NCI-H345 (cell line): ENCODE results near the gene DENND1A.
A peak's percentile ranks its signal among the peaks of the same experiment; 100 is the strongest.

Experiments
- DNase-seq: peaks from one replicate; lab custom pipeline; 2025; lab: John Stamatoyannopoulos, UW

DENND1A gene

DNA sequence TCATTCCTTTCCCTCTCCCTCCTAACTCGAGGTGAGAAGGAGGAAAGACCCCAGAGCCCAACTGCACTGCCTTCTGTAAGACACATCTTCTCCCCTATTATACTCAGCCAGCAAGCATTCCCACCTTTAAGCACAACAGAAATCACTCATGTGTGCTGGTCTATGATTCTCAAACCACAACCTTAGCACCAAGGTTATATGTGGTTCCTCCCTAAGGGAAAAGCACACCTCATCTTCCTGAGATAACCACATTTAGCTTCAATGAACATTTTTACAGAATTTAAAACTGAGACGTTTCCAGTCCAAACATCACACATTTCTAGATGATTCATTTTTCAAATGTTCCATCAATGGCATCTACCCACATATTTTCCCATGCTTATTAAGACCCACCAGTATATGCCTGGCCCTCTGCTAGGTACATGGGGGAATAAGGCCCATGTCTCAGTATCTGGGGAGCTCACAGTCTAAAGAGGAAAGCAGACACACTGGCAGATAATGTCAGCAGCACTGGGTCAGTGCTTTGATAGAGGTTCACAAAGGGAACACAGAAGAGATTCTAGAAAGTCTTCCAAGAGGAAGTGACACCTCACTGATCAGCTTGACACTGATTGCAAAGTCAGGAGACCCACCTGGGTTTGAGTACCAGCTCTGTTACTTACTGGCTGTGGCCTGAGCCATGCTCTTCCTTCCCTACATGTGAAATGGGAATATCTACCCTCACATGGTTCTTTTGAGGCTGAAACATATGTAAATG lies 245.4 kb downstream of the DENND1A start:
- DNase-seq = no peak

DNA sequence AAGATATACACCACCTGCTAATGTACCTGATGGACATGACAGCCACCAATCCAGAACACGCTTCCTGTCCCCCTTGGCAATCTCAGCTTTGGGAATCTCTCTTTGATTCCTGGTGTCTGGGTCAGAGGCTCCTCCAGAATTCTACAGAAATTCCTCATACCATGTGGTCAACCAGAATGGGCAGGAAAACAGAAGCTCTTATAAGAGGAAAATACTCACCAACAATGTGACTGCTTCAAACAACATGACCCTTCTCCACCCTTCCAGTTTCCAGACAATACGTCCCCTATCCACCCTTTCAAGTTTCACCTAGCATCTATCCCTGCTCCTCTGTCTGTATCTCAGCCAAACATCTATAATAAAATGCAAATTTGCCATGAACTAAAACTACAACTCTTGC lies 247.2 kb downstream of the DENND1A start:
- no peak for DNase-seq

DNA sequence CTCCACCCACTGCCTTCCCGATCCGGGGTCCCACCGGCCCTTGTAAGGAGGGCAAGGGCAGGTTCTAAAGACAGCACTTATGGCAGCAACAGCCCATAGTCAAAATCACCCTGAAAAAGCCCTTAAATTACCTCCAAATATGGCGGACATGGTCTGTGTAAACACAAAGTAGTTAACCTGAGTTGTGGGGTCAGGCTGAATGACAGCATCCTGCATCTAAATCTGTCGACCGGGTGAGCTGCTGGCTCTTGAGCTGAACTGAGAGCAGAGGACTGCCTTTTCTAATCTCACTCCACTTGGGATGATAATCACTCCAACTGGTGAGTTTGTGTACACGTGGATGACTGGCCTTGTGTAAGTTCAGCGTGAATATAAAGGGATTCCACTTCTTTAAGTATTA lies 249.6 kb downstream of the DENND1A start:
- no peak for DNase-seq

DNA sequence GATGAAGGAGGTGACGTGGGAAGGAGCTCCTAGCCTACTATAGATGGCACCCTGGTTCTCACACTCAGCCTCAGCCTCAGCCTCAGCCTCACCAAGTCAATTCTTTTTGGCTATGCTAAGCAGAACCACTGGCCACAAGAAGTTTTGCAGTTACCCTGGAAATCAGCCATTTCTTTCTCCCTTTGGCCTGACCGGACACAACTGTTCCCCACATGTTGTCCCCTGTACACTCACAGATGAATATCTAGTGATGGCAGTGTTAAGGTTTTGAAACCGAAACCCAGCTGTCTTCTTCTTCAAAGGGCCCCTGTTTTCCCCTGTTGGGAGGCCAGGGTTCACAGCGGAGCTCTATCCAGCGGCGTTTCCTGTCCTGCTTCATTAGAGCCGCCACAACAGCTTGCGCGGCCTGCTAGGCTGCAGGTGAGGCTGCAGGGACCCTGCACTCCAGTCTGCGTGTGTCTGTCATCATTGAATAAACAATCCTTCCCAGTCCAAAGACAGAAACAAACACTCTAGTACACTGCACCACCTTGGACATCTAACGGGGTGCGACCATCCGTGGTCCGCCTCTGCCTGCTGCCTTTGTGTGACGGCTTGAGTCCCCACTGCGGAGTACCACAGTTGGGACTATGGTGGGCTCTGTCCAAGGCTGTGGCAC lies 250.5 kb downstream of the DENND1A start:
- peak; percentile 71 for DNase-seq

DNA sequence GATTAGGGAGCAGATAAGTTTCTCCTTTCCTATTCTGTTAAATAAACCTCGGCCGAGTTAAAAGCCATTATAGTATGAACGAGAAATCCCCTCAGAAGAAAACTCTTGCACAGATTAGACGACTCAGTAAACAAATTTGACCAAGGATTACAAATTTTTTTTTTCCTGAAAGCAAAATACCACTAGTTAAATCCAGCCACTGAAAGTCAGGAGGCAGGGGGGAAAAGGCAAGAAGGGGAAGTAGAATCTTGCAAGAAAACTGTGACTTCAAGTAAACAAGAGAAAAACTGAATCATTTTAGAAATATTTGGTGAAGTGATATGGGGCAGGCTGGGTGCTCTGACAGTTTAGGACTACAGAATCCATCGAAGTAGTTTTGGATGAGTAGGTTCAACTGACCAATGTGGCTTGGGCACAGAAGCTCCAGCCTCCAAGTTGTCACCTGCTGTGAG lies 251.0 kb downstream of the DENND1A start:
- no peak for DNase-seq

DNA sequence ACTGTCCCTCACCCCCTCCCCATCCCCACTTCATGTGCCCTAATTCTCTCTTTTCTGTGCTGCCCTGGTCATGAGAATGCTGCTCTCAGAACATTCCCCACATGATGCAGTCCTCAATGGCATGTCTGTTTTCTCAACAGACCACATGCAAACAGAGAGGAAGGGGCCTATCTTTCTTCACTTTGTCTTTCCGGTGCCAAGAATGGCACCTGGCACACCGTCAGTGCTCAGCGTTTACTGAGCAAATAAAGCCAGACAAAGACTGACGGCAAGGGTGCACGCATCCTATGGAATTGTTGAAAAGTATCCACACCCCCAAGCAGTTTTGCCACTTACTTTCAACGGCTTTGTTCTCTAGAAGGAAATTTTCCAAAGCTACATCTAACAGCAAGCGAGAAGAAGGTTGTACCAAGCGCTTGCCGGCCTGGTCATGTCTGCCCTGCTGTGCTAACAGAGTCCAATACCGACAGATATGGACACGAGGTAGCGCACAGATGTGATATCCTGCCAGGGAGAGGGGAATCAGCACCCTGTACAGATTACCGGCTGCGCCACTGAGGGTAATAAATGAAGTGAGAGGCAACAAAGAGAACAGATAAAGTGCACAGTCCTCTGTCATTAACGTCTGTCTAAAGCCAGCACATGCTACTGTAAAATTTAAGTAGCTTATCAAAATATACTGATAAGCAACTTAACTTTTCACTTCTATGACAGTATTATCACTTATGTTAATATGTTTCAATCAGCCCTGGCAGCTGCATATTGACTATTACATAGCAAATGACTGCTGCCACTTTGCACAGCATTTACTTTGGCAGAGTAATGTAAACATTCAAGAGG lies 251.7 kb downstream of the DENND1A start:
- DNase-seq = peak; percentile 86

DNA sequence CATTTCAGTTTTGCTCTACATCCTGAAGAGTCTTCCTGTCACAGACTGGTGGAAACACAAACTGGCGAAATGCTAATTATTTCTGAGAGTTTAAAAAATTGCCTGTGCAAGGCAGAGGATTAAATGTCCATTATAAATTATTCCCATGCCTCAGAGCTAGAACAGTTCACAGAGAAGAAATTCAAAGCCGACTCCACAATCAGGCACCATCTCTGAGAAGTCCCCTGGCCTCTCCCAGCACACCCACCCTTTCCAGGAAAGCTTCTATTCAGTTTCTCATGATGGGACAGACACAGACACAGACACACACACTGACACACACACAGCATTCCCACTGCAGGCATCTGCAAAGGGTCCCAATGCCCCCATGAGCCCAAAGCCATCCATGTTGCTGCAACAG lies 253.1 kb downstream of the DENND1A start:
- DNase-seq = no peak

DNA sequence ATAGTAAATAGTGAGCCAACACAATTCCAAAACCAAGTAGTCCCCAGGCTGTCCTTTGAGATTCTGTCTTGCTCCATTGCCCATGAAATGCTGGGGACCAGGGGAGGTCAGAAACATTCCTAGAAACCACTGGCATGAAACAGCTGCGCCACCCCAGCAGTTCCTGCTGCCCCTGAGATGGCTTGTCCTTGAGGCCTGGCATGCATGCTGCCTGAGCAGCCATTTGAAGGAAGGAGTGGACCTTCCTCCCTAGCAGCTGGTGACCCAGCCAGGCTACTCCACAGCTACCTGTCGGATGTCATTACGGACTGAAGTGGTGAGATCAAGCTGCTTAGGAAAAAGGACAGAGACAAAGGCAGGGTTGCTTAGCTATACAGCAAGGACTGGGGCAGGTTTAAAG lies 260.6 kb downstream of the DENND1A start:
- DNase-seq = no peak

DNA sequence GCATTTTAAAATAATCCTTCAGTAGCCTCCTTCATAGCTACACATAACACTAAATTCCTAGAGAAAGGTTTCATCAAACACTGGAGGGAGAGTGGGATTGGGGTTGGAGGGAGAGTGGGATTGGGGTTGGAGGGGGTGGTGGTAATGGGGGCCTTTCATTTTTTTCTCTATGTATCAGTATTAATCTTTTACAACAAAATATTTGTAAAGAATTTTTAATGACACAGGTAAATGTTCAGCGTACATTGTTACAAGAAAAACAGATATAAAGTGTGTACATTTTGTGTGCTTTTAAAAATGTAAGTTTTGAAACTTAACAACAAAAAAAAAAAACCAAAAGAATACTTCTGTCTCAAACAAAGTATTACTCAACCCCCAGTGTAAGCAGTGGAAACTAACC lies 266.4 kb downstream of the DENND1A start:
- DNase-seq = no peak

DNA sequence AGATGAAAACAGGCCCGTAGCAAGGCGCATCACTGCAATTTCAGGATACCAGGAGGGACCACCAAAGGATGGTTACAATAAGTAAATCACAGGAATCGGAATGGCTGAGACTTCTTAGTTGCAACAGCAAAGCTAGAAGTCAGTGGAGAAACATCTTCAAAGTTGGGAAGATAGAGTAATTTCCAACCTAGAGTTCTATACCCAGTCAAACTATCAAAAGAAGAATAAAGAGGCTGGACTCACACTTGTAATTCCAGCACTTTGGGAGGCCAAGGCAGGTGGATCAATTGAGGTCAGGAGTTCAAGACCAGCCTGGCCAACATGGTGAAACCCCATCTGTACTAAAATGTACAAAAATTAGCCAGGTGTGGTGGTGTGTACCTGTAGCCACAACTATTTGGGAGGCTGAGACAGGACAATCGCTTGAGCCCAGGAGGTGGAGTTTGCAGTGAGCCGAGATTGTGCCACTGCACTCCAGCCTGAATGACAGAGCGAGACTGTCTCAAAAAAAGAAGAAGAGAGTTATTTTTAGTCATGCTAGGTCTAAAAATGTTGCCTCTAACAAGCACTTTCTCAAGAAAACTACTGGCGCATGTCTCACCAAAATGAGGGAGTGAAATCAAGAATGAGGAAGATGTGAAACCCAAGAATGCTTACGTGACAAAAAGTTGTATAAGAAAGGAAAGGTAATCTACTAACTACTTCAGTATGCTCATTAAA lies 267.7 kb downstream of the DENND1A start:
- no peak for DNase-seq

DNA sequence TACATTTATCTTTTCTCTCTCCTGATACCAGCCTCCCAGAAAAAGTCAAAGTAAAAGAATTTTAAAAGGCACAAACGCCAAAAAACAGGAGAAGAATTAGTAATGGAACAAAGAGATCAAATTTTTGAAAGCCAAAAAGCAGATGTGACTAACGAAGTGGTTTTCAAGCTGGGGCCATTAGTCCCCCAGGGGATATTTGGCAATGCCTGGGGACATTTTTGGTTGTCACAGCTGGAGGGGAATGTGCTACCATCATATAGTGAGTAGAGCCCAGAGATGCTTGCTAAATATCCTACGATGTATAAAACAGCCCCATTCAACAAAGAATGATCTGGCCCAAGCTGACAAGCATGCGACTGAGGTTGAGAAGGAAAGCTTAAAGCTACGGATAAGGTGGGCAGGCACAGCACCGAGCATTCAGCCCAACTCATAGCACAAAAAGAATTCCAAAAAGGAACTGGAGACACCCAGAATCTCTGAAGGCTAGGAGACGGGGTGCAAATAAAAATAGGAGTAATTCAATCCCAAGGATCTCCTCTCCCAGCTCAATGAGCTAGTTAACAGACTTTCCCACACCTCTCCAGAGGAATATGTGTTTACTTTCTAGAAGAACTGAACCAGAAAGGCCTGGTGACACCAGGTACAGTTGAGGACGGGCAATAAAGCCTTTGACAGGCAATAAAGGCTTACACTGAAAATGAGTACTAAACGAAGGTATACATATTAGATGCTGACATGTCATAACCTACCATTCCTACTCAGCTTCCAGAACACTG lies 269.0 kb downstream of the DENND1A start:
- DNase-seq = no peak

DNA sequence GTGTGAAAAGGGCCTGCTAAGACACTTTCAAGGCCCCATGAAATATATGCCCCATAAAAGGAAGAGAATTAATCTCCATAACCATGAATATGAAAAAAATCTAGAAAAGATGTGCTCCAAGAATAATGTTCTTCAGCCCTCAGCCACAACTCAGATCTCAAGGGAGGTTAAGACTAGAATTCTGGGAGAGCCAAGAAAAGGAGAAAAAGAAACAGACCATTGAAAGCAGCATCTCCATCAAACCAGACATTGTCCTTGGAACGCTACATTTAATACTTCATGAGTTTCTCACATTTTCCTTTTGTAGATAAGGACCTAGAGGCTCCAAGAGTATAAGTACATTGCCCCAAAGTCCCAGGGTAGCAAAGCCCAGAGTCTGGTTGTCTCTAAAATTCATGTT lies 270.6 kb downstream of the DENND1A start:
- no peak for DNase-seq

DNA sequence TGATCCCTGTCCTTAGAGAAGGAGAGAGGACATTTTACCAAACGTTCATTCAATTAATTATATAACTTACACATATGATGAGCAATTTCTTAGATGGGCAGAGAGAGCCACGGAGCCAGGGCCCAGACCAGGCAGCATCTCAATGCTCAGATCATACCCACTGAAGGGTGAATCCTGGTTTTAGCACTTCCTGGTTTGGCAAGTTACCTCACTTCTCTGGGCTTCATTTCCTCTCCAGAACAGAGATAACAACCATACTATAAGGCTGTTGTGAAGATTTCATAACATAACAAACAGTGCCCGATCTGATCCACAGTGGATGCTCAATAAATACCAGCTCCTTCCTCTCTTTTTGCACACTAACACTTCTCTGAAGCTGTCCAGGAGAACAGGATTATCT lies 271.1 kb downstream of the DENND1A start:
- no peak for DNase-seq

DNA sequence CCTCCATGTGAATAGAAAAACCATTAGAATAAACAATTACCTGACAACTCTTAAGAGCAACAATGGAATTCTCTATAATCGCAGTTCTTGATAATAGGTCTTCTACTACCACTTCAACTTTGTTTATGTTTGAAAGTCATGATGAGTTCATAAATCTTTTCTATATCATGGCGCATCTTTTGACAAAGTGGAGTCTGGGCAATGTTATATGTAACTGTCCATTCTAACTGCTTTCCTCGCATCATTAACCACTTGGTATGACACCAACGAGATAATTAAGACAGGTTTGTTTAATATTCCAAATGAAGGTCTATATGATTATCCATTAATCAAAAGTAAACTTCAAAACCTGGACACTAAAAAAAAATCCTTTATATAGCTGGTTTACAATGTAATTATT lies 272.0 kb downstream of the DENND1A start:
- DNase-seq = no peak

DNA sequence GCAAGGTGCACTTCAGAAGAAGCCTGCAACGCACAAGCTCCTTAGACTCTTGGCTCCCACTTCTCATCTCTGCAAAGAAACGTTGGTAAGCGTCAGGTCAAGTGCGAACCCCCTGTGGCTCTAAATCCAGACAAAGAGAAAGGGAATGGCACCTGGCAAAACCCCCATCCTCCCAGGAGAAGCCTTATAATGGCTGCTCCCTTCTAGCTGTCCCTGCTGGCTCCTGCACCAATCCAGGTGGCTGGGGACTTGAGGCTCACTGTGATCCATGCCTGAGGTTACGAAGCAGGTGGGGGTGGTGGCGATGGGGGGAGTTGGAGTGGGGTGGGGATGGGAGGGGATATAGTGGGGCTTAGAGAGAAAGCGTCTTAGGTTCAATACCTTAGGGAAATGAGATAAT lies 272.8 kb downstream of the DENND1A start:
- no peak for DNase-seq

DNA sequence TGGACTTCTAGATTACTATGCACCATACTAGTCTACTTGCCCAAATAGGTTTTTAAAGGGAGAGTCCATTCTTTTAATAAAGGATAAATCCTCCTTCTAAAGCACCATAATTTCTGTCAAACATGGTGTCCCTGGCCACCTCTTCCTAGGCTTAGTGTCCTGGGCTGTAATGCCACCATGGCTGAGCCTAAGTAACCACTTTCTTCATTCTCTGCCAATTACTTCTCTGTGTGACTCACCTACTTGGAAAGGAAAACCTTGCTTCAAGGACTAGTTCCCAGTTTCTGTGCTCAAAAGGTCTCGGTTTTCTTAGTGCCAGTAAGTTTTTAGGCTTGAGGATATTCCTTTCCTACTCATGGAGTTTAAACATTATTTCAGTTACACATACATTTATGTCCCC lies 273.4 kb downstream of the DENND1A start:
- DNase-seq = no peak

DNA sequence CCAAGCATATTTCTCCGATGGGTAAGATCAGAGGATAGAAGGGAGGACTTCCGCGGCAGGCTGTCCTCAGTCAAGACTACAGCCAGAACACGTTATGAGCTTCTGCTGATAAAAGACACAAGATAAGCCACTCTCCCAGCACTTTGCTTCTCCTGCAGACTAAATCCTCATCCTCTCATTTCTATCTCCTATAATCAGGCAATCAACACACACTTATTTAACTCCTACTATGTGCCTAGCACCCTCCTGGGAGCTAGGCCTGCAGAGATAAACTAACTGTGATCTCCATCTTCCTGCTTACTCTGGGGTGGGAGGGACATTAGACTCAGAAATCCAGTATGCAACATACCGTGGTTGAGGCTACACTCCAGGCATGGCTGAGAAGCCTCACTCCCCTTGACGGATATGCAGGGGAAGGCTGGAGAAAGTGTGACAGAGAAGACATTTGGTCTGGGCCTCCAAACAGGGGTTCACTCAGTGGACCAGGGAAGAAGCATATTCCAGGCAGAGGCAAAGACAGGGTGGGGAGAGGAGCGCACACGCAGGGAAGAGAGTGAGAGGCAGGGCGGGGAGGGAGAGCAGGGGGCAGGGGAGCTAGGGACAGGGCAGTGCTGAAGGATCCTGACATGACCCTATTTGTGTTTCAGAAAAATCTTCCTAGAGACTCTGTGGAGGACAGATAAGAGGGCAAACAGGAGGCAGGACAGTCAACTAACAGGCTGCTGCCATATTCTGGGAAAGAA lies 274.1 kb downstream of the DENND1A start:
- no peak for DNase-seq

DNA sequence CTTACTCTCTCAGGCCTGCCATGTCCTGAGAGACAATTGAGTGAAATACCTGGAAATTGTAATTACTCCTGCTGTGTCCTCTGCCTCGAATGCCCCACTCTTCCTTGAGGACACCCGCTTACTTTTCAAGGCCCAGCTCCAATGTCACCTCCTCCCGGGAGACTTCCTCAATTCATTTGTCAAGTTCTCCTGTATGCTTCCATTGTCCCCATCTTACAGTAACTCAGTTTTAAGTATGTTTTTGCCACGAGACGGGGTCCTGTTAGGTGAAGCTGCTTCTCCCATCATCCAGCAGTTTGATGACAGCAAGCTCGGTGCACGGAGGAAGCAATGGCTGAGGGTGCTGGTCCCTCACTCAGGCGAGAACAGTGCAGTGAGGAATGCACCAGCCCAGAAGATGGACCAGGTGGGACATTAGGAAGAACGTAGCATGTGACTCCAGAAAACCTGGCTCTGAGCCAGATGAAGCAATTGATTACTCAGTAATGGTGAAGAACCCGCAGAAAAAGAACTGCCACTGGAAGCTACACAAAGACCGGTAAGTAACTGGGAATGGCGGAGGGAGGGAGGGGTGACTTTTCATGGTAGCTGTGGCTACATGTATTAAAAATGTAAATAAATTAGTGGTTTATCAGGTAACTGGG lies 274.8 kb downstream of the DENND1A start:
- no peak for DNase-seq

DNA sequence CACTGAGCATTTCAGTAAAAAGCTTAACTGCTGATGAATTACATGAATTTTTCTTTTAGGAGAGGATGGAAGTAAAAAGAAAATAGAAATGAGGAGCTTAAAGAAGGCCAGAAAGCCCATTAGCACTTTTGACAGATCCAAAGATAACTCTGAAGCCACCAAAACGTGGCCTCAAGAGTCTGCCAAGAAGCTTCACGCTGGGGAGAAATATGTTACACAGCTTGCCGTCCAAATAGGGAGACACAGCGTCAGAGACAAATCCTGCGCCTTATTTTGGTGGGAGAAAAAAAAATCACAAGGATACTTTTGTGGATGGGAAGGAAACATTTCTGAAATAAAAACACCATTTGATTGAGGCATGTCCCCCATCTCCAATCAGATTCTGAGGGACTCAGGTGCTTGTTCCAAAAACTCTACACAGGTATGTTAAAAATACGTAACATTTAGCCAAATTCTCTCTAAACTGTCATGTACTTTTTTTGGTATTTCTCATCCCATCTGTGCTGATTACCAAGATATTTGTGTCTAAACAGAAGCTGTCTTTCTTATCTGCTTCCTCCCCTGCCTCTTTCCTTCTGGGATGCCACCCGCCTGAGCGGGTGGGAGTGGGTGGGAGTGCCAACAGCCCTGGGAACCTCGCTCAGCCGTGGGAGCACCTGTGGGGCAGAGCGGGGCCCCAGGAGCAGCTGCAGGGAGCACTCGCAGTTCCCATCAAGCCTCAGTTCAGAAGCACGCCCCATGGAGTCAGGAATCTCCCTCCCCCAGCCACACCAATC lies 275.5 kb downstream of the DENND1A start:
- DNase-seq = no peak
